GM18868 (cell line): ENCODE data around the gene NTM.
"Not testable (repeated sequence)": the region's sequence is repeated elsewhere in the genome, so short reads cannot be mapped to it uniquely, and the experiment has no call there.

Source experiments
- ATAC-seq: cut with Tn5 transposase; IDR thresholded peaks from one replicate; pipeline ENCODE4 v1.9.1; 2021; ENCODE audit warnings: mild to moderate bottlenecking, moderate library complexity; ENCODE audit not compliant: unreplicated experiment

The NTM gene

DNA sequence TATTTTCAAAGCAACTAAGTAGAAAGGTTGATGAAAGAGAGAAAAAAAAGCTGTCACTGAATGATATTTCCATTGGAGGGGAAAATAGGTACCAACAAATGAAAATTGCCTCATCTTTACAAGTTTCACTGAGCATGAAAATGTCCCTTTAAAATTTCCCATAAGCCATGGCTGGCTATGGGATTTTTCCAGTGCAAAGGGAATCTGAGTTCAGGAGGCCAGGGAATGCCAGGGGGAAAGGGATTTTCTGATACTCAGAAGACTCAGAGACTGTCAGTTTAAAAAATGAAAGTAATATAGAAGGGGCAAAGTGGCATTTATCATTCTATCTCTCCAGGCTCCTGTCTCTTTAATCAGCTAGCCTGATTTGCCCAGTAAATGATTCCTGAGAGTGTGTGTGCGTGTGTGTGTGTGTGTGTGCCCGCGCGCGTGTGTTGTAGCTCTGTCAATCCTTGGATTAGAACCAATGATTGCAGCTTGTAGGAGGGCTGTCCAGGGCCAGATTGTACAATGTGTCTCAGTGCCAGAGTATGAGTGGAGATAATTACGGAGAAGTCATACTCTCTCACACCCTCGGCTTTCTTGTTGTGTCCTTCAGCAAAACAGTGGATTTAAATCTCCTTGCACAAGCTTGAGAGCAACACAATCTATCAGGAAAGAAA is at the start of gene NTM:
Gene NTM (plus strand): TSS at position 526 of the 662 bp plus-strand sequence.
- ATAC-seq = no peak

- ATAC-seq = no peak
Observed at GRCh38 chr11:131324921-131325570, 45.4 kb upstream of the NTM start.

DNA sequence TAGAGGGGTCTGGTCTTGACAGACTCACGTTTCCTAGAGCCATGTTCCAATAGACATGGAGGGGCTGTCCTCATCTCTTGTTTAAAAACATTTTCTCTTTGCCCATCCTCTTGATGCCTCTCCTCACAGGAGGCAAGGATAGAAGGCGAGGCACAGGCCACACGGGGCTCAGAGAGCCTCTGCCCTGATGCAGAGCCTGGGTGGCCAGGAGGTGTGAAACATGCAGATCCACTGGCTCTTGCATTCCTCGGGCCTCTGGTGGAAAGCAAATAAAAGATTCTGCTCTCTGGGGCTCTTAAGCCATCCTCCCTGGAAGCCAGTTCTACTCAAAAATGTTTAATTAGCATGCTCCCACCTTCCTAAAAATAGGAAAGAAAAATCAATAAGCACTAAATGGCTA is 43.6 kb upstream of the NTM start:
- ATAC-seq = no peak

DNA sequence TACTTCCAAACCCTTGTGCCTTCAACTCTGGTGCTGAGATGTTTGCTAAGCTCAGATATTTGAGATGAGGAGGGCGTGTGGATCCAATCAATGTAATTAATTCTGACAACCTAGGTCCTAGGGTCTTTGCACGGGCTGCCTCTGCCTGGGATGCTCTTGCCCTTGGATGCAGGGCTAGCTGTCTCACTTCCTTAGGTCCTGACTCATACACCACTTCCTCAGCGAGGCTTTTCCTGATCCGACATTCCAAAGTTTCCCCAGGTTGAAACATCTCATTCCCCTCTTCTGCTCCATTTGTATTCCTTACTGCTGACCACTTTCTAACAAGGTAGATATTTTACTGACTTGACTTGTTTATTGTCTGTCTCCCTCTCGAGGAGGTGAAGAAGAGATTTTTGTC is 43.0 kb upstream of the NTM start:
- no peak for ATAC-seq

GRCh38 chr11:131328843-131329242 is 41.6 kb upstream of the NTM start:
- no peak for ATAC-seq

DNA sequence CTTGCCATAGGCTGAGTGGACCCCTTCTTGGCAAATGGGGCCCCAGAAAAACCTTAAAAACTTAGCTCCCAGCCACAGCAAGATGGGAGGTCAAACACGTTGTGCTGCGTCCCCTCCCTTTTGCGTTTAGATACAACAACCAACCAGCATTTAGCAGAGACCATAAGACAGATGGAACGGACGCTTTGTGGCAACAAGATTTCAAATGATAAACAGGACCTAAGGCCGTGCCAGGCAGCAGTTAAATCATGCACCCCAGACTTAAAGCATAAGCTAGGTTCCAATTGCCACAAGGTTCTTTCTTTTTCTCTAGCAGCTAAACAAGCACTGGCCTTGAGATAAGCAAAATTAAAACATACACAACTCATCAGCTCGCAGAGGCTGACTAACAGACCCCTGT is 39.4 kb upstream of the NTM start:
- no peak for ATAC-seq

- ATAC-seq = no peak
Observed at GRCh38 chr11:131331546-131331945, 38.9 kb upstream of the NTM start.

DNA sequence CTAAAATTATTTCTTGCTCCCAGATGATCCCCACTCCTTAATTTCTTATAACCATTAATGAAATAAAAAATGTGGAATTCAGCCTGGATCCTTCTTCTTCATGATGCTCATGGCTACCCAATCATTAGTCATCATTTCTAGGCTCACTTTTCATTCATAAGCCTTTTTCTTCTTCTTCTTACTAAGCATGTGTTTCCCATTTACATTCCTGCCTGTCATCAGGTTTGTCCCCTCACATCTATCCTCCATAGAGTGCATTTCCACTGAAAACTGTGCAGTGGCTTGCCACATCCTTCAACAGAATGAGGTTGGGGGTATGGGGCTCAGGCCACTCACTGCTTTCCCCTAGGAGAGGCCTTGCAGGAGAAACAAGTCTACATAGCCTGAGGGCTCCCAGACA is 35.8 kb upstream of the NTM start:
- ATAC-seq = no peak

DNA sequence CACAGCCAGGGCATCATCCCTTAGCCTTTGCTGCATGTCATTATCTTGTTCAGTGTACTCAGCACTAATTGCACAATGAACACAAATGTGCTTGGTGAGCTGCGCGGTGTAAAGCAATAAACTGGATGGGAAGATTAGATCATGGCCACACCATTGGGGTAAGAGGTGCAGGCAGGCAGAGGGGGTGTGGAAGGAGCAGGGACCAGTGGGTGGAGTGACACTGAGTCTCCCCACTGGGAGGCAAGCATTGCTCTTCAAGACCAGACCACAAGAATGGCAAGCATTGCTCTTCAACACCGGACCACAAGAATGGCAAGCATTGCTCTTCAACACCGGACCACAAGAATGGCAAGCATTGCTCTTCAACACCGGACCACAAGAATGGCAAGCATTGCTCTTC is 28.5 kb upstream of the NTM start:
- not testable (repeated sequence) for ATAC-seq

DNA sequence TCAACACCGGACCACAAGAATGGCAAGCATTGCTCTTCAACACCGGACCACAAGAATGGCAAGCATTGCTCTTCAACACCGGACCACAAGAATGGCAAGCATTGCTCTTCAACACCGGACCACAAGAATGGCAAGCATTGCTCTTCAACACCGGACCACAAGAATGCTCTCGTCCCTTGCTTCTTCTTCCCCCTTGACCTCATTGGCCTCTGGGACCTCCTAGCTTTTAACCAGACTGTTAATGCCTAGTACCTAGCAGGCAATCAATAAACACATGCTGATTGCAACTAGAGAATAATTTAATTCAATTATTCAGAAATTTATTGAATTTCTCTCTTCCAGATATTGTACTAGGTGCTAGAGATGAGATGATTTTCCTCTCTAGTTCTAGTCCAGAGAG is 28.0 kb upstream of the NTM start:
- ATAC-seq = not testable (repeated sequence)

DNA sequence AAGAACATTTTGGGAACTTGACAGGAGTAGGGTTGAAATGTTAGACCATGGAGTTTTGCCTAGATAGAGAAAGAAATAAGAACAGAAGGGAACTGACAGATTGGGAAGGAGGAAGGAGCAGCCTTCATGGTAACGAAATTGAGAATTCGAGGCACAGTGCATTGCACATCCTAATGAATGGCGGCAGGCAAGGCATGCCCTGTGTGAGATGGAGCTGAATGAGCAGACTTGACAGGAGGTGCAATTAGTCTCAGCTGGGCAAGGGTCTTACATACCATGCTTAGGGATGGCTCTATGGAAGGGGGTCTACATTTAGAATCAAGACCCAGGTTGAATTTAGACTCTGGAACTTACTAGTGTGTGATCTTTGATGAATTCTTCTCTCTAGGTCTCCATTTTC is 25.0 kb upstream of the NTM start:
- ATAC-seq = no peak

DNA sequence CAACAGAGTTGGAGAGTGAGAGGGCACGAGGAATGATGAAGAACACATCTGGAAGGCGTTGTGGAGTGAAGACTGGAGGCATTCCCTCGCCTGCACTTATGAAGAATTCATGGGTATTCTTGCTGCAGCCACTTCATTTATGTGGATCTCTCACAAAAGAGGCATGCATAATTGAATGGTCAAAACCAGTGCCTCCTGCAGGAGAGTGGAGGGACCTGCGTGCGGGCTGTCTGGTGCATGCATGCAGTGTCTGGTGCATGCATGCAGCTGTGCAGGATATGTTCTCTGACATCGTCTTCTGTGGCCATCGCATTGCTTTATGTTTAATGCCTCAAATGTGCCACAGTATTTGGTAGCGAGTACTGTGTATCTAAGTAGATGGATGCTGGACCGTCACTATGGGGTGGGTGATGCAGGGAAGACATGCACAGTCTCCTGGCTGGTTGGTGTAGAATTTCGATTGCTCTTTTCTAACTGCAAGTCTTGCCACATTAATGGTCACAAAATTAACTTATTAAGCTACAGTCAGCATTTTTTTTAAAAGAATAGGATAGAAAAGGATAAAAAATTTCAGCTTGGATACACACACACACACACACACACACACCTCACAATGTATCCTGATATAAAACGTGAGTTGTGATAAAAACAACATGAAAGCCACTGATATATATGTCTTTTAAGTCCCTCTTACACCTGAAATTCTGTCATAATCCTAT is 20.9 kb upstream of the NTM start:
- no peak for ATAC-seq

- no peak for ATAC-seq
Observed at GRCh38 chr11:131350872-131351271, 19.5 kb upstream of the NTM start.

DNA sequence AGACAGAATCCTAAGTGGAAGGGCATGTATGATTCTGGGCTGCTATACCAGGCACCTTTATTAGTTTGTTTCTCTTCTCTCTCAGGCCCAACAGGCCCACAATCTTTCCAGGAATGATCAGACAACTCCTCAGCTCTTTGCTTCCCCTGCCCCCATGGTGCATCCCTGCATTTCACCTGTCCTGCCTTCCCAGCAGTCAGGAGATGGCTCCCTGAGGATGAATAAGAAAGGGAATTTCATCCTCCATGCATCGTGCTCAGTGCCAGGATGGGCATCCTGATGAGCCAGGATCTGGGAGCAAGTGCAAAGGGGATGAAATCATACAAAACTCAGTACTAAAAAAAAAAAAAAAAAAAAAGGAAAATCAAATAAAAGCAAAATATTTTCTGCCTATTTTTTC is 18.6 kb upstream of the NTM start:
- ATAC-seq = no peak

DNA sequence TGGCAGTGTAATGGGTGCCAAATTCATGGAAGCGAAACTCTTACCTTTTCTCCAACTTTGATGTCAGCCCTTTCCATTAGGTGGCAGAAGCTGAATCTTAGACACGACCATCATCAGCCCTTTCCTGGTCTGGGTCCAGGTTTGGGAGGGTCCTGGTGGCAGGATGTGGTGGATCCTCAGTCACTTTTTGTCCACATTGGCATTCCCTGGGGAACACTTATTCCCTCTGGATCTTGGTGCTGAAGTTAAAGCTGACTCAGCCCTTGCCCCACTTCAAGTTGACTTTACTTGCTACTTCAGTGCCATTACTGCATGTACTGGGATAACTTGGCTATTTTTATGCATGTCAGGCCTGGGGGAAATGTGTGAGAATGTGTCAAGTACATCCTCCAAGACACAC is 16.6 kb upstream of the NTM start:
- ATAC-seq = no peak

DNA sequence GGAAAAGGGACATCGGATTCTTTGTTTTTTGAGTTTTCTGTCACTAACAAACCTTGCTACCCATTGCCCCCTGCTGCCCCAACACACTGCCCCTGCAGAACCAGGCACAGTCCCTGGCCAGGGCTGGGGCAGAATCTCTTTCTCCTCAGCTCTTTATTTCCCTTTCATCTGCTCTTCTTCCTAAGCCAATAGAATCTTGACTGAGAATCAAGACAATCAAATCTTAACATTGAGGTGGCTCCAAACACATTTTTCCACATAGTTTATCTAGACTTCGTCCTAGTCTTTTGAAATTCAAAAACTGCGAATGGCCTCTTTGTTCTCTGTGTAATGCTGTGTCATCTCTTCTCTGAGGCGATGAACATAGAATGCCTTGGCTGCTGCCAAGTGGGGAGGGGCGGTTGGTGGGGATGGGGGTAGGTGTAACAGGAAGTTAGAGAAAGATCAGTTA is 16.1 kb upstream of the NTM start:
- ATAC-seq = no peak

DNA sequence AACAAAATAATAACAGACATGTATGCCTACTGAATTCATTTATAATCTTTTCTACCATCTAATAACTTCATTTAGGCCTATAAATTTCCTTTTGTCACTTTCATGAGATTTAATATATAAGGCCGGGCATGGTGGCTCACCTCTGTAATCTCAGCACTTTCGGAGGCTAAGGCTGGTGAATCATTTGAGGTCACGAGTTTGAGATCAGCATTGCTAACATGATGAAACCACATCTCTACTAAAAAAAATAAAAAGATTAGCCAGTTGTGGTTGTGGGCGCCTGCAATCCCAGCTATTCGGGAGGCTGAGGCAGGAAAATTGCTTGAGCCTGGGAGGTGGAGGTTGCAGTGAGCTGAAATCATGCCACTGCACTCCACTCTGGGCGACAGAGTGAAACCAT is 14.2 kb upstream of the NTM start:
- ATAC-seq = no peak

- ATAC-seq = no peak
Observed at GRCh38 chr11:131365329-131365930, 5.0 kb upstream of the NTM start.

DNA sequence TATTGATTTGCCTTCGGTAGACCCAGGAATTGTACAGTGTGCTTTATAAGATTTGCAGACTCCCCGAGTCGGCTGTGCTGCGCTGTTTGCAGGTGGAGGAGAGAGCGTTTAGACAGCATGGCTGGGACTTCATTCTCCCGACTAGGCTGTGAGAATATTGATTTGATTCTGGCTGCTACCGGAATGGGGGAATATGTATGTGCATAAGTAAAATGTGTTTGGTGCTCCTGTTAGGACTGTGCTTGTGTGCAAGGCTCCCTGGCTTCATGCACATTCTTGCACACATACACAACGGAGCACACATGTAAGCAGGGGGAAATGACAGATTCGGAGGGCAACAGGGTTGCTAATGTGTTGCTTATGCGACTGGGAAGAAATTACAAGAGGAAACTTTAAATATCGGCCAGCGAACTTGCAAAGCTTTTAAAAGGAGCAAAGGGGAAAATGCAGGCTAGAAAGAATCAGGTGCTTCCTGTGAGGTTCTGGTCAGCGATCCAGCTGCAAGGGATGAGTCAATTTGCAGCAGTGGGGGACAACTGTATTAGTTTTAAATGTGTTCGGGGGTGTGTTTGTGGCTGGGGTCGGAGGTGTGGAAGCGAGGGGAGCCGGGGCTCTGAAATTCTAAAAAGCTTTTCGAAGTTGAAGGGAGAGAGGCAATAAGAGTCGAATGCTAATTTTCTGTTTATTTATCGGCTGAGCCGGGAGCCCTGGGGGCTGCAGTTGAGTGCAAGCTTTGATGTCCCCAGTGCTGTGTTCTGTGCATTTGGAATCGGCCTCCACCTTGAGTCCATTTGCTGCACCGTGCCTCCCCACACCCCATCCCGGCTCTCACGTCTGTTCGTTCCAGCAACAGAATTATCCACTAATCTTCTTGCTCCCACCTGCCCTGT is 731 bp downstream of the NTM start:
- ATAC-seq = no peak

DNA sequence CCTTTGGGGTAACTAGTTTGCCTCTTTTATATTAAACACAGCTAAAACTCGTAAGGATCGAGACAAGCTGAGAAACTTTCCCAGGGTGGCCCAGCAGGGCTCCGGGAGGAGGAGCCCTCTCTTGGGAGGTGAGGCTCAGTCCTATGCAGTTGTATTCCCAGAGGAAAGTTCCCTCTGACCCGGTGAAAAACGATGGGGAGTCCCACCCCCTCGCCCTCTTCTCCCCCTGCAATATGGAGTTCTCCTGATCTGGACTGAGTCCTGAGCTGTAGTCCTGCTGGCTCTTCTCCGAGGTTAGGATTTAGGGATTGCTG is 1.3 kb downstream of the NTM start:
- ATAC-seq = no peak
